GM19452 (cell line): ENCODE results near the gene TRAPPC14.
"Not testable (repeated sequence)": the region's sequence is repeated elsewhere in the genome, so short reads cannot be mapped to it uniquely, and the experiment has no call there.

Experiments used
- ATAC-seq: cut with Tn5 transposase; IDR thresholded peaks from one replicate; pipeline ENCODE4 v1.9.1; 2021; ENCODE audit not compliant: unreplicated experiment

Gene TRAPPC14

DNA sequence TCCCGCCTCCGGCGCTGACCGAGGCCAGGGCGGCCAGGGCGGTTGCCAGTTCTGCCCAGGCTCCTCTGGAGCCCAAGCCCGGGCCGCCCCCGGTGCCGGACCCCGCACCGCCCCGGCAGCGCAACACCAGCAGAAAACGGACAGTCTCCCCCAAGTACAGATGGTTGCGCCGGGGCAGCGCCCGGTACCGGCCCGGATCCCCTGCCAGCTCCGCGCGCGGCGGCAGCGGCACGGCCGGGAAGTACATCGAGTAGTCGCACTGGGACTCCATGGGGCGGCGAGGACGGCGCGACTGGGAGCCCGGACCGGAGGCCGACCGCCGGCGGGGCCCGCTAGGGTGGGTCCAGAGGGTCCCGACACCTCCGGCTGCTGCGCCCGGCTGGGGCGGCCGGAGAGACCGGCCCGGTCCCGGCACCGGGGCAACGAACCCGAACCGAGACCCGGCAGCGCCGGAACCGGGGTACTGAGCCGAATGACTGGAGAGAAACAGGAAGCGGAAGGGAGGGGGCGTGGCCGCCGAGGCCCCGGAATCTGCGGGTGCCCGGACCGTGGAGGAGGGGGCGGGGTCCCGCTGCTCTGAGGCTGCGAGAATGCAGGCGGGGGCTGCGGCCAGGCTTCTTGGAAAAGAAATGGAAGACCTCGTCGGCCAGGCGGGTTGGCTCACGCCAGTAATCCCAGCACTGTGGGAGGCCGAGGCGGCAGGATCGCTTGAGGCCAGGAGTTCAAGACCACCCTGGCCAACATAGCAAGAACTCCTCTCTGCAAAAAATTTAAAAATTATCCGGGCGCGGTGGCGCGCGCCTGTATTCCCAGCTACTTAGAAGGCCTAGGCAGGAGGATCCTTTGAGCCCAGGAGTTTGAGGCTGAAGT is at the start of gene TRAPPC14:
Gene TRAPPC14, minus strand, starts transcription at position 495 of the 870 bp plus-strand sequence. Its CDS starts 224 bp downstream, at position 271.
- ATAC-seq: peak; percentile 82

DNA sequence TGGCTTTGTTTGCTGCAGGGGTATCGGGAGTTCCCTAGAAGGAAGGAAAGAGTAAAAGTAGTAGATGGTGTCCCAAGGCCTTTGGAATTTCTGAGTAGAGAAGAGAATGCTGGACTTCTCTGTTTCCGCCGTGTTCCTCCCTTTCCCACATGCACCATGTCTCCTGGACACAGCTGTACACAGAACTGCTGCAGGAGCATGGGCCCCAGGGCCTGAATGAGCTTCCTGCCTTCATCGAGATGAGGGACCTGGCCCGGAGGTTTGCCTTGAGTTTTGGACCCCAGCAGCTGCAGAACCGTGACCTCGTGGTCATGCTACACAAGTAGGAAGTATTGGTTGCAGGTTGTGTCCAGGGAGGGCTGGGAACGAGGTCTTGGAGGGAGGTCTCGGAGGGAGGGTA is 45.9 kb upstream of the TRAPPC14 start:
- ATAC-seq: no peak

DNA sequence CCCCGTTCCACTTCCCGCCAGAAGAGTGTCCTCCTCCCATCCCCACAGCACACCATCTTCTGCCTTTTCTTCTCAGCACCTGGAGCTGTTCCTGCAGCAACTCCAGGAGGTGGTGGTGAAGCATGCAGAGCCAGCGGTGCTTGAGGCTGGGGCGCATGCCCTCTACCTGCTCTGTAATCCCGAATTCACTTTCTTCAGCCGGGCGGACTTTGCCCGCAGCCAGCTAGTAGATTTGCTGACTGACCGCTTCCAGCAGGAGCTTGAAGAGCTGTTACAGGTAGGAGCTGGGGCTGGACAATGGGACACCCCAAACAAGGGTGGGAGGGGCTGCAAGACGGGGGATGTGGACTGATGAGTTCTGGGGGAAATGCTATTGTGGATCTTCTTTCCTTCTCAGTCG is 42.2 kb upstream of the TRAPPC14 start:
- ATAC-seq: no peak

DNA sequence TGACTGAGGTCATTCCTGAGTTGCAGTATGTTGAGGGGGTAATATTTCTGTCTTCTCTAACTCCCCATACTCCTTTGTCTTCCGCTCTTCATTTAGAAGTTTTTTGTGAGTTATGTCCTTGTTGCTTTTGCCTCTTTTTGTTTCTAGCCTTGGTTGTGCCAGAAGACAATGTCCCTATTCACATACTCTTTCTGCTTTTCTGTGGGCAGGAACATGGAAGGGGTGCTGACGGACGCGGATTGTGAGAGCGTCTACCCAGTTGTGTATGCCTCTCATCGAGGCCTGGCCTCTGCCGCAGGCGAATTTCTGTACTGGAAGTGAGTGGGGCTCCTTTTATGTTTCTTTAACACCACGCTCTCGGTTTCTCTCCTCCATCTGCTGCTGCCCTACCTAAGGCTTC is 39.7 kb upstream of the TRAPPC14 start:
- ATAC-seq: no peak

GRCh38 chr7:100195901-100196322 is 37.4 kb upstream of the TRAPPC14 start:
- not testable (repeated sequence) for ATAC-seq

DNA sequence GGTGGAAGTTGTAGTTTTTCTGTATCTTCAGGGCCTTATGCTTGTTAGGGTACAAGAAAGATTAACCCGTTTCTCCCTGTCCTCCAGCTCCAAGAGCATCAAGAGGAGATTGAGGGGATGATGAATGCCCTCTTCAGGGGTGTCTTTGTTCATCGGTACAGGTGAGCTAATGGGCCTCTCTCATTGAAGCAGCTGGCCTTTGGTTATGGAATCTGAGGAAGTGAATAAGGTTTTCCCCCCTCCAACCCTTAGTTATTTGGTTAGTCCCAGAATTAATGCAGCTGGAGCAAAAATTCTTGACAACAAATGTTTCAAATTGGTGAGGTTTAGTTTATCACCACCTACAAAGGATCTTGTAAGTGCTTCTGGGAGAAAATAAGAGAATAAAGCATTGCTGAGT is 36.7 kb upstream of the TRAPPC14 start:
- ATAC-seq: no peak

DNA sequence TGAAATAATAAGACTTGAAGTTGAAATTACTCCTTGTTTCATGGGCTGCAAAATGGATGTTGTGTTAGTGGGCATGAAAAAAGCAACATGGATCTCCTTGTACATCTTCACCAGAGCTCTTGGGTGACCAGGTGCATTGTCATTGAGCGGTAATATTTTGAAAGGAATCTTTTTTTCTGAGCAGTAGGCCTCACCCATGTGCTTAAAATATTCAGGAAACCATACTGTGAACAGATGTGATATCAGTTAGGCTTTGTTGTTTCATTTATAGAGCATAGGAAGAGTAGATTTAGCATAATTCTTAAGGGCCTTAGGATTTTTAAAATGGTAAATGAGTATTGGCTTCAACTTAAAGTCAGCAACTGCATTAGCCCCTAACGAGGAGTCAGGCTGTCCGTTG is 34.4 kb upstream of the TRAPPC14 start:
- no peak for ATAC-seq

- not testable (repeated sequence) for ATAC-seq
Observed at GRCh38 chr7:100192281-100192862, 33.8 kb upstream of the TRAPPC14 start.

DNA sequence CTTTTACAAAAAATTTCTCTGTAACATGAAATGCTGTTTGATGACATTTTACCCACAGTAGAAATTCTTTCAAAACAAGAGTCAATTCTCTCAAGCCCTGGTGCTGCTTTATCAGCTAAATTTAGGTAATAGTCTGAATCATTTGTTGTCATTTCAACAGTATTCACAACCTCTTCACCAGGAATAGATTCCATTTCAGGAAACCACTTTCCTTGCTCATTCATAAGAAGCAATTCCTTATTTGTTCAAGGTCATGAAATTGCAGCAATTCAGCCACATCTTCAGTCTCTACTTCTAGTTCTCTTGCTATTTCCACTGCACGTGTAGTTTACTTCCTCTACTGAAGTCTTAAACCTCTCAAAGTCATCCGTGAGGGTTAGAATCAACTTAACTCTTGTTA is 33.3 kb upstream of the TRAPPC14 start:
- no peak for ATAC-seq

- ATAC-seq: no peak
Observed at GRCh38 chr7:100190048-100190711, 31.7 kb upstream of the TRAPPC14 start.

DNA sequence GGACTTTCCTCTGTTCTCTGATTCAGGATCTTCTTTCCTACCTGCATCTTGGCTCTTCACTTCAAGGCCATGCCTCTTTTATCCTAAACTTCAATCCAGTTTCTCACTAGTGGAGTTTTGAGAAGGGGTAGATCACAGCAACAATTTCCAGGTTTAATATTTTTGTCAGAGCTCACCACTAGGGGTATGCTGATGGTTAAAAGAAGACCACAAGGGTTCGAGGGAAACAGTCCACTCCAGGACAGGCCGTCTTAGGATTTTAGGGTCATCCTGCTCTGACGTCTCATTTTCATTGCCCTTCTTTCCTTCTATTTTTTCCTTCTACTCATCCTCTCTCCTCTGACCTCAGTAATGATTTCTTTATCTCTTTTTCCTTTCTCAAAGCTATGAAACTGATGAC is 30.5 kb upstream of the TRAPPC14 start:
- ATAC-seq: no peak

GRCh38 chr7:100185726-100186125 is 27.2 kb upstream of the TRAPPC14 start:
- ATAC-seq: no peak

GRCh38 chr7:100183090-100183489 is 24.6 kb upstream of the TRAPPC14 start:
- not testable (repeated sequence) for ATAC-seq

DNA sequence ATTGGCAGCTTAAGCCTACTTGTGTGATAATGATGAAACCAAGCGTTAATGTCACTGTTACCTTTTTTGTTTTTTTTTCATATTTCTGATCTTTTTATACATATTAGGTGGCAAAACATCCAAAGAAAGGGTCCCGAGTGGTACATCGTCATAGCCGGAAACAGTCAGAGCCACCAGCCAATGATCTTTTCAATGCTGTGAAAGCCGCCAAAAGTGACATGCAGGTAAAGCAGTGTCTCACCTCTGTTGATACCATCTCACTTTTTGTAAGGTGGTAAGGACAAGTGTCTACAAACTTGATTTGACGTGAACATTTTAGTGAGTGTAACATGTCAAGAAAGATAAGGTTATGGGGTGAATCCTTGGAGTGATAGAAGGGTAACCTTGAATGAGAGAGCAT is 24.1 kb upstream of the TRAPPC14 start:
- not testable (repeated sequence) for ATAC-seq

GRCh38 chr7:100180084-100180483 is 21.6 kb upstream of the TRAPPC14 start:
- ATAC-seq: not testable (repeated sequence)

DNA sequence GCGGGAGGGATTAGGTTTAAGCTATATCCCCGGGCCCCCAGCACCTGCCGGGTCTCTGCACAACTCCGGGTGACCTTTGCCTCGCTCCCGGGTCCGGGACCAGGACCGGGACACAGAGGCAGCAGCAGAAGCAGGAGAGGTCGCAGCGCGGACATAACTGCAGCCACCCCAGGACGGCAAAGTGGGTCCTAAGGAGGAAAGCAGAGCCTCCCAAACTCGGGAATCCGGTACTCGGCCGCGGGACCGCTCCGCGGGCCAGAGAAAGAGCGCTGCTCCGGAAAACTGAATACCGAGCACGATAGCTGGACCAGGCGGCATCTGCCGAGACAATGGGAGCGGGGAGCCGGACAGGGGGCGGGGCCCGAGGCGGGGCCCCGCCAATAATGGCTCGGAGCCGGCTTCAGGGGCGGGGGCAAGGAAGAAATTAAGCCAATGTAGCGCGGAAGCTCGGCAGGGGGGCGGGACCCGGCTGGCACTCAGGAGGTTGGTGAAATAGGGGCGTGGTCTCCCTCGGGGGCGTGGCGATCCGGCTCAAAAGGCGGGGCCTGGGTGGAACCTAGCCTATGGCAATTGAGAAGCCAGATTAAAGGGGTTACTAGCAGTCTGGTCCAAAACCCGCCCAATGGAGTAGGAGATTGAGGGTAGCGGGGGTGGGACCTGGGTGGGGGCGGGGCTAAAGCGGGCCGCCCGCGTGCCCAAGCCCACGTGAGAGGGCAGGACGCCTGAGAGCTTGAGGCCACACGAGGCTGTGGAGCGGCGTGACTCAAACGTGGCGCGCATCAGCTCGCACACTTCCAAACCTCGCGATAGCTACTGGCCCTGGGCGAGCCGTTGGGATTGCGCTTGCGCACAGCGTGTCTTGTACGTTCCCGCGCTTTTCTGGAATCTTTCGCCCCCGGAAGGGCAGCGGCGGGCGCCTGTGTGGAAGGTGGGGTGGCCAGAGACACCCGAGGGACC is 18.8 kb upstream of the TRAPPC14 start, which contains the start of the genes GPC2 and STAG3:
Gene GPC2, minus strand, starts transcription at position 337 of the 957 bp plus-strand sequence. Its CDS starts 182 bp downstream, at position 155.
Gene STAG3, plus strand, starts transcription at position 874 of the 957 bp plus-strand sequence. CDS start 2,639 bp downstream, outside the sequence.
- peak; percentile 83 for ATAC-seq

GRCh38 chr7:100176096-100177044 is 17.8 kb upstream of the TRAPPC14 start:
- no peak for ATAC-seq

DNA sequence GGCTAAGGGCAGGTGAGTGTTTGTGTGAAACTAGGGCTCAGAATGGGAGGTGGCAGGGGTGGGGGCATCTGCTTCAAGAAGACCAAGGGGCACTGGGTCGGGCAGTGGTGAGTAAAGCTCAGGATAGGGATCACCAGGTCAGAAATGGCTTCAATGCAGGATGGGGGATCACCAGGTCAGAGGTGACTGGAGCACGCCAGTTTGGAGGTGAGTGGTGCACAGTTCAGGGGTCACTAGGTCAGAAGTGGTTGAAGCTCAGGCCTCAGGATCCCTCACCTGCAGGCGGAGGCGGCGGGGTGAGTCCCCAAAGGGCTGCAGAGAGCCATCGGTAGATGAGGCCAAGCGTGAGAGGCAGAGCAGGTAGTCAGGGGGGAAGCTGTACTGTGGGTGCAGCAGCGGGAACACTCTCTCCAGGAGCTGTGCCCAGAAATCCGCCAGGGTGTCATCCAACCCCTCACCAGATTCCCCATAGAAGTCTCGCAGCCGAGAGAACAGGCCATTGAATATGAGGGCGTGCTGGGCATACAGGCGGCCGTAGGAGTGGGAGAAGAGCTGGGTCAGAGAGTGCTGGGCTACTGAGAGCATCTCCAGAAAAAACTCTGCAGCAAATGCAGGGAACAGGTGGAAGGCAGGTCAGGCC is 16.9 kb upstream of the TRAPPC14 start:
- no peak for ATAC-seq

DNA sequence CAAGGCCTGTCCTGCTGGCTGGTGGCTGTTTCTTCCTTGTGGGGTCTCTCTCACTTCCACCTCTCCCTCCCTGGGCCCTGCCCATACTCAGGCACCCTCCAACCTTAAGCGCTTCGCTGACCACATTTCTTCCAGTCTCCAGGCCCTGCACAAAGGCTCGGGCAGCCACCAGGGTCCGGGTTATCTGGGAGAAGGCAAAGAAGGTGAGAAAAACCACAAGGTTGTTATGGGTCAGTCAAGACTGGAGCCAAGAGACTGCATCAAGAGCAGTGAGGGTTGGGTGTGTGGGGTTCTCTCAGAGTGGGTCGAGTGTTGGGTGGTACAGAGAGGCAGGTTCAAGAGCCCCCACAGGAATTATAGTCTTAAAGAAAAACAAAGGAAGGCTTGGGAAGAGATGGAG is 16.1 kb upstream of the TRAPPC14 start:
- no peak for ATAC-seq
